Activated CD4-positive, alpha-beta T cell treated with anti-CD3 and anti-CD28 coated beads for 48 hours (primary cell): Measurements from ENCODE around the gene SCD5.

ENCODE experiments used
- DNase-seq: peaks from one replicate; pipeline ENCODE4 v3.0.0-alpha.2; 2020

SCD5 gene

DNA sequence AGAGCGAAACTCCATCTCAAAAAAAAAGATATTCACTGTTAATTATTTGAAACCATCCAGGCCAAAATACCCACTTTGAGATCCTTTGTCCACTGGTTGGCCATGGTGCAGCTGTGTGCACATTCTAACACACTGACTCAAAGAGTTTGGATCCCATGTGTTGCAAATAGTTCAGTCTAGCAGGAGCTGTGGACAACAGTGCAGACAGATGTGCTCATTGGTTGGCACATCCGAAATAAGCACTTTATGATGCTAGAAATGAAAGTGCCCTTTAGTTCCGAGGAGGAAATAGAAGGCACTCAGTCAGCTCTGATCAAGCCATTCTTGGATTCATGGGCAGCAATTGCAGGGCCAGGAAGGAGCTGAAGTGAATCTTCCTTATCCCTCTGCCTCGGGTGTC lies 173.8 kb downstream of the SCD5 start:
- DNase-seq, result no peak

GRCh38 chr4:82623121-82623683 lies 175.4 kb downstream of the SCD5 start:
- no peak for DNase-seq

- no peak for DNase-seq
Measured at GRCh38 chr4:82621251-82621650, 177.3 kb downstream of the SCD5 start.

DNA sequence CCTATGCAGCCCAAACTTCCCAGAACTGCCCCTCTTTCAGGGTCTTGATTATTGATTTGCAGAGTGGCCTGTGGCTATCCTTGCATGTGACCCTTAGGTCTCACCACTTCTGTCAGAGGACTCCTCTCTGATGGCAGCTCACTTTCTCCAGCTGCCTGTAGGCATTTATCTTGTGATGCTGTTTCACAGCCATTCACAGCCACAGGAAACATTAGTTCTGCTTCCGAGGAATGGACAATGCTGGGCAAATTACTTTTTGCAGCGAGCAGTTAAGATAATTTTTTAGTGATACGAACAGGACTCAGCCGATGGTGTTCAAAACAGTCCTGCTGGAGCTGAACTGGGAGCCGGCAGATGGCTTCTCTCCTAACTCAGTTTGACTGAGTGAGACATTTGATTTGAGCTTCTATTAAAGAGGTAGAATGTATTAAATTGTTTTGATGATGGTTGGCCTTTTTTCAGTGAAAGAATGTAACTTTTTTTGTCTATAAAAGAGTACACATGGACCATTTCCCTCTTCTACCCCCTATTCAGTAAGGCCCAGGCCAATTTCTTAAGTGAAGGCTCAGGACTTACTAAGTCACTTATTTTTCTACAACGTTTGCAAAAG lies 178.4 kb downstream of the SCD5 start:
- DNase-seq, result no peak

DNA sequence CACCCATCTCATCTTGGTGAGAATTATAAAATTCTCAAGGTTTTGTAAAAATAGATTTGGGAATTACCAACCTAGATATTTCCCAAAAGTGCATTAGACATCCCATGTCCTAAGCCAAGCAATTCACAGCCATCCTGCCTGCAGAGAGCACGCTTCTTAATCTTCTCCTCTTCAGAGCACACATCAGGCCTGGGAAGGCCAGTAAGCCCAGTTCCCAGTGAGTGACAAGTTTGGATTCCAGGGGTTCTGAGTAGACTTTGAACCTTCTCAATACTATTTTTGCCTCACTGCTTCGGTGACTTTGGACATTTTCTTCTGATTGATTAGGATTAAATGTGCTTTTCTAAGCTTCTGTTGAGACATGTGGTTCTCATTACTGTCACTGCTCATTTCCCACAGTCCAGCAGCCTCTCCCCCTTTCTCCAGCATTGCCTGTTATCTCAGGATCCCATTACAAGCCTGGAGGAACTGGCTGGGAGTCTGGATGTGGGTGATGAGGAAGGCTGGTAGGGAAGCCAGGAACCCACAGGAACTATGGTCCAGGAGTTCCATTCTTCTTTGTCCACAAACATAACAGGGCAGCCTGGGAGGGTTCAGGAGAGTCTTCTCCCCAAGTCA lies 180.4 kb downstream of the SCD5 start:
- no peak for DNase-seq

DNA sequence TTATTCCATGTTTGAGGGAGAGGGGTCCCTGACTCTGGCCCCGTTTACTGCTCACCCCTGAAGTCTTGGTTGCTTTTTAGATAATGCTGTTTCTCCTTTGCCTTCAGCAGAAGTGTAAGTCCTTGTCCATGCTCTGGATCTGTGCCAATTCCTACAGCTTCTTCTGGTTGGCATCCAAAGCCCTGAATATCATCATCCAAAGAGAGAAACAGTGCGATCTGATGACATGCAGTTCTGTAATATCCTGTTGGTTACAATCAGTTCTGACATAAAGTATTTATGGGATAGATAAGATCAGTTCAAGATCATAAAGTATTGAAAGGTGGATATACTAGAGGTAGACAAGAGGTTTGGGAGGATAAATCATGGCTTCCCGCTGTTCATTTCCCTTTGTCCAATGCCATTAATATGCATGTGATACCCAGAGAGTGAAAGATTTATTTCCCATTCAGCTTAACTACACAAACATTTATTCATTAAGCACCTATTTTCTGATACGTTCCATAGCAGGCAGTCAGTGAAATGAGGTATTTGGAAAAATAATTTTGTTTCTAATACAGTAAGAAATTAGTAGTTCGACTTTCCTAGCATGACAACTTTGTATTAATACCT lies 183.7 kb downstream of the SCD5 start:
- no peak for DNase-seq

- no peak for DNase-seq
Measured at GRCh38 chr4:82613121-82613520, 185.5 kb downstream of the SCD5 start.

DNA sequence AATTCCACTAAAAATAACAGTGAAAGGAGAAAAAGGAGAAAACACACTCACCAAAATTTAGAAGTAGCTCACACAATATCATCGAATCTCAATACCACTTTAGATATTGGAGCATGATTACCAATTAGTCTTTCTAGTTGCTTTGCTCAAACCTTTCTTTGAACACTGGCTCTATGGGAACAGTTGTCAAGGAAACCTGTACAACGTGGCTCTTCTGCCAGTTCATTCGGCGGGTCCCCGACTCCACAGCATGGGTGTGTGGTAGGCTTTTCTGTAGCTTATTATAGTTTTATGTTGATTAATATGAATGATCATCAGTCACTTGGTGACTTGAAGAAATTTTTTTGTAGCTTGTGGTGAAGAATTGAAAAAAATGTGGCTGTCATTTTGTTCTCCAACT lies 186.6 kb downstream of the SCD5 start:
- no peak for DNase-seq

DNA sequence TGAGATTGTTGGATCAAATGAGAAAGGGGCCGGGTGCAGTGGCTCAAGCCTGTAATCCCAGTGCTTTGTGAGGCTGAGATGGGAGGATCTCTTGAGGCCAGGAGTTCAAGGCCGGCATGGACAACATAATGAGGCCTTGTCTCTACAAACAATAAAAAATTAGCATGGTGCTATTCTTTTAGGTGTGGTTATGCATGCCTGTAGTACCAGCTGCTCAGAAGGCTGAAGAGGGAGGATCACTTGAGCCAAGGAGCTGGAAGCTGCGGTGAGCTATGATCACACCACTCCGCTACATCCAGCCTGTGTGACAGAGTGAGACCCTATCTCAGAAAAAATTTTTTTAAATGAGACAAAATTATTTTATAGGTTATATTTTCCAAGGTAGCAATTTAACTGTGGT lies 187.1 kb downstream of the SCD5 start:
- no peak for DNase-seq

DNA sequence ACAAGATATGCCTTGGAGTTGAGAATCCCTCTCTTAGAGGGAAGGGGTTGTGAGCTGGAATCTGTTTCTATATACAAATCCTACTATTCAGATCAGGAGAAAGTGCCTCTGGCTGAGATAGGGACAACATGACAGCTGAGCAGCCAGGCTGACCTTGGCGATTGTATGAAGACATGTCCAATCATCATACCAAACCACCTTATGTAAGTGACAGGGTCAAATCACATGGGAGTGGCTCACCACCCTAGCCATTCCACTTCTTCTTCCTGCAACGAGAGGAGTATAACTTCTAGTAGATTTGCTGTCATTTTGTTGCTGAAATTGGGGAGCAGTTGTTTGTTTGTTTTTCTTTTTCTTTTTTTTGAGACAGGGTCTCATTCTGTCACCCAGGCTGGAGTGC lies 188.6 kb downstream of the SCD5 start:
- no peak for DNase-seq

GRCh38 chr4:82606622-82607021 lies 192.0 kb downstream of the SCD5 start:
- no peak for DNase-seq

DNA sequence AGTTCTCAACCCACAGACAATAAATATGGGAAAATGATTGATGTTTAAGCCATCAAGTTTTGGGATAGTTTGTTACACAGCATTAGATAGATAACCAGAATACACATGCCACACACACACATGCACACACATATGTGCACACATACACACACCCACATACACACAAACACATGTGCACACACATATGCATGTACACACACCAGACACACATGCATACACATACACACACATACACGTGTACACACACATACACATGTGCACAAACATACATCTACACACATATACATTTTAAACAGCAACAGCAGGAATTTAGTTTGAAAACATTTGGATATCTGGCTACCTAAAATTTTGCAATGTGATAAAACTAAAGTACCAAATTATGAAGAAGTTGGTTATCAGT lies 194.1 kb downstream of the SCD5 start:
- DNase-seq, result no peak

DNA sequence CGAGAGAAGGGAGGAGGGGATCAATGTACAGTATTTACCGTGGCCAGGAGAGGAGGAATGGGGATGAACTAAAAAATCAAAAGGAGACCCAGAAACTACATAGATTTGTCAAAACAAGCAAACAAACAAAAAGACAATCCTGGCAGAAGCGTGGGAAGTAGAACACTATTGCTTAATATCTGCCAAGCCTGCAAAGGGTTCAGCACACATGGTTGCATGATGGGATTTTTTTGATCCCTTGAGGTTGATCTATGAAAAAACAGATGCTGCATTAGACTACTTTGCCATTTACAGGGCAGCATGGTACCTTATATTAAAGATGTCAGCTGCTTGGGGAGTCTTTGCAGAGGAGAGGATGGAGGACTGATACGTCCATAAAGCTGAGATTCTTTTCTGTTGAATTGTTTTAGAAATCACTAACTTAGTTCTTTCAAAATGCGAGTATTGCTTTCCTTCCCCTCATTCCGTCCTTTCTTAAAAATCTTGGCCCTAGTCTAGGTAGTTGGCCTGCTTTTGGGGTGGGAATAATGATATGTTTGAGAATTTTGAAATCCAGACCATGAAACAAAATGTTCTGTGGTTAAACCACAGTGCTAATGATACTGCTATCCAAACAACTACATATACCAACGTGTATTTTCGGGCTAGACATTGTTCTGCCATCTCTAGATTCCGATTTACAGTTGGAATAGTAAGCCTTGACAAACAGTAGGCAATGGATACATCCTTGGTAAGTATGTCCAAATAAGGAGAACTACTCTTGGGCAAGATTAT lies 197.2 kb downstream of the SCD5 start:
- no peak for DNase-seq

DNA sequence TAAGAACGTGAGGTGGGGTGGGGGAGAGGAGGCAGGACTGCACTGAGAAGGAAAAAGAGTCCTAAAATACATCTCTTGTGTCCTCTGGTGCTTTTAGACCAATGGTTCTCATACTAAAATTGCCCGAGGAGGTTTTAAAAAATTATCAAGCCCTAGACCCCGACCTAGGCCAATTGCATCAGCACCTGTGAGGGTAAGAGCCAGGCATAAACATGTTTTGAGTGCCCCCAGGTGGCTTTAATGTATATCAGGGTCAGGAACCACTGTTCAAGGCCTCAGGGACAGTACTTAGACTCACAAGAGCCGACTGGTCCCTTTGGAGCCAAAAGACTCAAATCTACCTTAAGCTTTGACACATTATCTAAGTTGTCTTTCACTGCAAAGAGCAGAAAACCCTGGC lies 199.3 kb downstream of the SCD5 start:
- no peak for DNase-seq

DNA sequence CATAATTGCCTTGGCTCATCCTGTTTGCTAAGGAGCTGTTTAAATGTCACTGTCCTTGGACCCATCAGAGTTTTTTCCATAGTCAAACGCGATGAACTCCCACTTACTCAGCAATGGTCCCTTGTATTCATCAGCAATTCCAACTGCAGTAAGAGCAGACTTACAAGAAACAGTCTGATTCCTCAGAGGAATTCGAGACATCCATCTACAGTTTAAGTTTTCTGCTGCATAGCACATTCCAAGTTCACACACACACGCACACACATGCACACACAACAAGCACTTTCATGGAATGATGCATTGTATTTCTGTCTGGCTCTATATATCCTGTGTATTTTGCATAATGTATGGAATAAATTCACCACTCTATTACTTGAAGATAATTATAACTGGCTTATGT lies 204.1 kb downstream of the SCD5 start:
- DNase-seq, result no peak

DNA sequence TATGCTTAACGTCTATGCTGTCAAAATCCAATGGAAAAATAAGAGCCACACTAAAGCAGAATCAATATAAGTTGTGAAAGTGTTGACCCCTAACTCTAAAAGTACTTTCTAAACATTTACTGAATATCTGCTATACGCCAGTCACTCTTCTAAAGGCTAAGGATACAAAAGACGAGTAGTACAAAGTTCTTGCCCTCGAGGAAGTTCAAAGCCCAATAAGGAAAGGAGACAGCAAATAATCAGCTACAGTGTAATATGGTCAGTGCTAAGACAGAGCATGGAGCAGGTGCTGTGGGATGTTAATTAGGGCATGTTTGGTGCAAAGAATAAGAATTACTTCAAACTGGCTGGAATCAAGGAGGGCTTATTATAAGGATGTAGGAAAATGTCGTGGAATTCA lies 205.2 kb downstream of the SCD5 start:
- DNase-seq, result no peak

DNA sequence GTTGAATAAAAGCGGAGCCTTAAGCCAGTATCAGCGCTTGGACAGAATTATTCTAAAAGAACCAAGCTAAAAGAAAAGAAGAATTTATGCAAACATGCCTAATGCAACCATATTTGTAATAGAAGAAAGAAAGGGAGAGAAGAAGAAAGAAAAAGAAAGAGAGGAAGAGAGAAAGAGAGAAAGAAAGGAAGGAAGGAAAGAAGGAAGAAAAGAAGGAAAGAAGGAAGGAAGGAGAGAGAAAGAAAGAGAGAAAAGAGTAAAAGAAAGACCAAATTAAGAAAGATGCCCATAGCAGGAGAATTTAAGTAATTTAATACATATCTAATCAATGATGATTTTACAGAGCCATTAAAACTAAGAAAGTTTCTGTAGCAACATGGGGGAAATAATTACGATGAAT lies 206.0 kb downstream of the SCD5 start:
- DNase-seq, result no peak

- no peak for DNase-seq
Measured at GRCh38 chr4:82591592-82591991, 207.0 kb downstream of the SCD5 start.

DNA sequence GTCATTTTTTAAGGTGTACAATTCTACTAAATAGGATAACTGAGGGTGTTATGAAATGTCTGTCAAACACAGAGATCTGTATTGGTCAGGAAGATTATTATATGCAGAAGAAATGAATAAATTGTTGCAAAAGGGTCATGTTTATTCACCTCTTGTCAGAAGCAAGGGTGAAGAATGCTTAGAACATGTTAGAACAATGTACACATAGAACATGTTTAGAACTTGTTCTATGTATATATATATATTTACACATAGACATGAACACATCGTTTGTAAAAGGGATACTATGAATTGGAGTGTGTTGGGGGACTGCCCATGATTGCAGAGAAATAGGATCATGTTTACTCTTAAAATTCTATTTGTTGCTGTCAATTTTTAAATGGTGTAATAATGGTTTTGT lies 208.8 kb downstream of the SCD5 start:
- no peak for DNase-seq

- no peak for DNase-seq
Measured at GRCh38 chr4:82588771-82589270, 209.8 kb downstream of the SCD5 start.

DNA sequence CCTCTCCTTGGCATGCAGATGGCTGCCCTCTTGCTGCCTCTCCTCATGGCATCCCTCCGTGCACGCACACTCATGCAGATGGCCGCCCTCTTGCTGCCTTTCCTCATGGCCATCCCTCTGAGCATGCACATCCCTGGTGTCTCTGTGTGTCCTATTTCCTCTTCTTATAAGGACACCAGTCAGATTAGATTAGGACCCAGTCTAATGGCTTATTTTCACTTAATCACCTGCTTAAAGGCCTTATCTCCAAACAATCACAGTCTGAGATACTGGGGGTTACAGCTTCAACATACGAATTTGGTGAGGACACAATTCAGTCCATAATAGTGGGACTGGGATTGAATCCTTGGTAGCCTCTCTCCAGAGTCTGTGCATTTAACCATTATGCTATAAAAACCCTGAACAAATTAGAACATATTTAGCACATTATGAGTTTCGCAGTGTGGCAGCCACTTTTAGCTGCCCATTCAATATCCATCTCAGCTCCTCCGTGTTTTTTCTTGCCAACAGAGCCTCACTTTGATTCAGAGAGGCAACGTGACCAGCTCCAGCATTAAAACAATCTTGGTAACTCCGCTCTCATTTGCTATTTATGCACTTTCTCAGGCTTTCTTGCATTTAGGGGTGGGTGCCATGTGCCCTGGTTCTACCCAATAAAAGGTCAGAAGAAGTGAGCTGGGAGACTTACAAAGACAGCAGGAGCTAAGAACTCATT lies 210.6 kb downstream of the SCD5 start:
- no peak for DNase-seq

GRCh38 chr4:82585690-82586435 lies 212.7 kb downstream of the SCD5 start:
- no peak for DNase-seq
